ENCODE results near the gene ZNF736.

The ZNF736 gene

GRCh38 chr7:64307254-64308015 lies 6.3 kb upstream of the ZNF736 start:
- Histone ChIP-seq H3K79me2 (ENCODE audit: insufficient read depth, low read length) (peaks cover 3% of the 10 kb centered on the region; the same call in 1 of the 2 replicates), H3K4me2 (ENCODE audit: low read depth, low read length, poor library complexity, severe bottlenecking) (peak overlapping the region; percentile 77), H3F3A (ENCODE audit: insufficient read depth) (peaks cover 15% of the 10 kb centered on the region), H3K9me3 (ENCODE audit: insufficient read depth, low read length) (no peaks in the 10 kb centered on the region), H4K20me1 (ENCODE audit: low read depth, low read length) (no peaks in the 10 kb centered on the region), H3K4me3 (ENCODE audit: insufficient read depth, low read length, poor library complexity, severe bottlenecking) (peak overlapping the region; percentile 66), H3K9me2 (replicated peaks; ENCODE audit: insufficient read depth, low read length) (no peaks in the 10 kb centered on the region), H3K36me3 (ENCODE audit: low read length) (no peaks in the 10 kb centered on the region), H3K27me3 (ENCODE audit: low read length) (no peaks in the 10 kb centered on the region), H3K9ac (ENCODE audit: low read length) (peak overlapping the region; percentile 73), H2AFZ (ENCODE audit: low read depth, low read length, severe bottlenecking) (peak overlapping the region; percentile 68), H3K27ac (ENCODE audit: low read depth, low read length) (peak overlapping the region; percentile 91)
- TF ChIP-seq EZH2phosphoT487 (conservative IDR thresholded peaks at IDR 0.05; ENCODE audit: low read length) (no peak), CTCF (IDR thresholded peaks at IDR 0.05; ENCODE audit: insufficient read depth, low read length, poor library complexity, severe bottlenecking) (no peak)

GRCh38 chr7:64308016-64308270 lies 5.8 kb upstream of the ZNF736 start:
- H3K4me2 ChIP-seq (ENCODE audit: low read depth, low read length, poor library complexity, severe bottlenecking): peak overlapping the region; percentile 77
- TF ChIP-seq CTCF (IDR thresholded peaks at IDR 0.05; ENCODE audit: insufficient read depth, low read length, poor library complexity, severe bottlenecking): no peak
- no peak for TF ChIP-seq EZH2phosphoT487 (conservative IDR thresholded peaks at IDR 0.05; ENCODE audit: low read length)
- H3K79me2 ChIP-seq (ENCODE audit: insufficient read depth, low read length): peaks cover 3% of the 10 kb centered on the region; the same call in 1 of the 2 replicates
- peak overlapping the region; percentile 73 for H3K9ac ChIP-seq (ENCODE audit: low read length)
- H3K27me3 ChIP-seq (ENCODE audit: low read length): no peaks in the 10 kb centered on the region
- H3F3A ChIP-seq (ENCODE audit: insufficient read depth): peaks cover 15% of the 10 kb centered on the region
- no peaks in the 10 kb centered on the region for H4K20me1 ChIP-seq (ENCODE audit: low read depth, low read length)
- H3K36me3 ChIP-seq (ENCODE audit: low read length): no peaks in the 10 kb centered on the region
- H3K4me3 ChIP-seq (ENCODE audit: insufficient read depth, low read length, poor library complexity, severe bottlenecking): peak overlapping the region; percentile 66
- H3K27ac ChIP-seq (ENCODE audit: low read depth, low read length): peak overlapping the region; percentile 53
- no peaks in the 10 kb centered on the region for H3K9me3 ChIP-seq (ENCODE audit: insufficient read depth, low read length)
- no peaks in the 10 kb centered on the region for H3K9me2 ChIP-seq (replicated peaks; ENCODE audit: insufficient read depth, low read length)
- peak overlapping the region; percentile 68 for H2AFZ ChIP-seq (ENCODE audit: low read depth, low read length, severe bottlenecking)

- no peaks in the 10 kb centered on the region for H4K20me1 ChIP-seq (ENCODE audit: low read depth, low read length)
- H3K4me2 ChIP-seq (ENCODE audit: low read depth, low read length, poor library complexity, severe bottlenecking): no peak overlapping the region
- H3K27me3 ChIP-seq (ENCODE audit: low read length): no peaks in the 10 kb centered on the region
- H2AFZ ChIP-seq (ENCODE audit: low read depth, low read length, severe bottlenecking): no peak overlapping the region
- H3K4me3 ChIP-seq (ENCODE audit: insufficient read depth, low read length, poor library complexity, severe bottlenecking): no peak overlapping the region
- no peaks in the 10 kb centered on the region for H3K36me3 ChIP-seq (ENCODE audit: low read length)
- H3K9me3 ChIP-seq (ENCODE audit: insufficient read depth, low read length): no peaks in the 10 kb centered on the region
- H3K79me2 ChIP-seq (ENCODE audit: insufficient read depth, low read length): peaks cover 19% of the 10 kb centered on the region
- peaks cover 11% of the 10 kb centered on the region for H3F3A ChIP-seq (ENCODE audit: insufficient read depth)
- TF ChIP-seq EZH2phosphoT487 (conservative IDR thresholded peaks at IDR 0.05; ENCODE audit: low read length) (no peak), CTCF (IDR thresholded peaks at IDR 0.05; ENCODE audit: insufficient read depth, low read length, poor library complexity, severe bottlenecking) (no peak)
- H3K9ac ChIP-seq (ENCODE audit: low read length): no peak overlapping the region
- H3K27ac ChIP-seq (ENCODE audit: low read depth, low read length): no peak overlapping the region
- H3K9me2 ChIP-seq (replicated peaks; ENCODE audit: insufficient read depth, low read length): no peaks in the 10 kb centered on the region
These were observed 3.3 kb upstream of the ZNF736 start for GRCh38 chr7:64310426-64310825.

Measured in SU-DHL-6 (cell line).